Neural cell (in vitro differentiated cells): ENCODE measurements around the gene TET2. TPM values are rescaled to one million over a fixed set of nuclear protein-coding genes. Genes with fewer than 3 reads are reported as not detected.

Experiments
- H2AFZ ChIP-seq: fragments of 200-600, 300-800 bp; sonication (generic), shearing (Covaris generic); 2 replicates; pipeline ENCODE4 v1.6.0; 2014; ENCODE audit warnings: low read depth, mild to moderate bottlenecking, antibody characterized with exemption, low read length, moderate library complexity
- H3F3A ChIP-seq: fragments of 200-600 bp; shearing (Covaris generic); 2 replicates; pipeline ENCODE4 v1.6.1; 2016; ENCODE audit warnings: mild to moderate bottlenecking, moderate library complexity, mixed read lengths, antibody characterized with exemption, low read length; ENCODE audit not compliant: insufficient read depth, poor library complexity, severe bottlenecking
- H3K27ac ChIP-seq: fragments of 200-600, 300-800 bp; sonication (generic), shearing (Covaris generic); 2 replicates; pipeline ENCODE4 v1.5.1; 2014; ENCODE audit warnings: mild to moderate bottlenecking, low read length, moderate library complexity
- H3K27me3 ChIP-seq: fragments of 300-800, 200-600 bp; sonication (generic), shearing (Covaris generic); 2 replicates; pipeline ENCODE4 v1.6.0; 2014; ENCODE audit warnings: mild to moderate bottlenecking, low read depth, low read length, moderate library complexity; ENCODE audit not compliant: insufficient read depth
- H3K36me3 ChIP-seq: fragments of 300-800, 200-600 bp; sonication (generic), shearing (Covaris generic); 2 replicates; pipeline ENCODE4 v1.5.1; 2014; ENCODE audit warnings: mild to moderate bottlenecking, antibody characterized with exemption, low read length, moderate library complexity; ENCODE audit not compliant: insufficient read depth
- H3K4me2 ChIP-seq: fragments of 300-800, 200-600 bp; sonication (generic), shearing (Covaris generic); 2 replicates; pipeline ENCODE4 v1.6.0; 2014; ENCODE audit warnings: mild to moderate bottlenecking, low read length
- H3K4me3 ChIP-seq: fragments of 300-800, 200-600 bp; sonication (generic), shearing (Covaris generic); 2 replicates; pipeline ENCODE4 v1.5.1; 2014; ENCODE audit warnings: mild to moderate bottlenecking, low read length, moderate library complexity
- H3K79me2 ChIP-seq: fragments of 200-600 bp; shearing (Covaris generic); replicated peaks from 2 replicates; pipeline ENCODE4 v1.6.0; 2014; ENCODE audit warnings: mild to moderate bottlenecking, low read length, moderate library complexity; ENCODE audit not compliant: insufficient read depth
- H3K9ac ChIP-seq: fragments of 300-800, 200-600 bp; sonication (generic), shearing (Covaris generic); 2 replicates; pipeline ENCODE4 v1.6.1; 2016; ENCODE audit warnings: mild to moderate bottlenecking, low read length, mixed read lengths
- H3K9me2 ChIP-seq: fragments of 200-600 bp; shearing (Covaris generic); 2 replicates; pipeline ENCODE4 v1.6.1; 2016; ENCODE audit warnings: mild to moderate bottlenecking, low read length, mixed read lengths; ENCODE audit not compliant: insufficient read depth
- H3K9me3 ChIP-seq: fragments of 200-600, 300-800 bp; sonication (generic), shearing (Covaris generic); 2 replicates; pipeline ENCODE4 v1.6.1; 2016; ENCODE audit warnings: mild to moderate bottlenecking, mixed run types, low read length, moderate library complexity, mixed read lengths
- H4K20me1 ChIP-seq: fragments of 200-600 bp; shearing (Covaris generic); 2 replicates; pipeline ENCODE4 v1.6.1; 2016; ENCODE audit warnings: mild to moderate bottlenecking, mixed run types; ENCODE audit not compliant: insufficient read depth
- CTCF ChIP-seq: fragments of 450-650 bp; IDR thresholded peaks from 2 replicates; pipeline ENCODE4 v1.5.1; 2014; ENCODE audit warnings: antibody characterized with exemption, mild to moderate bottlenecking, moderate library complexity; ENCODE audit not compliant: poor library complexity, severe bottlenecking
- EP300 ChIP-seq: fragments of 450-650 bp; conservative IDR thresholded peaks from 2 replicates; pipeline ENCODE4 v1.6.1; 2014; ENCODE audit warnings: antibody characterized with exemption, mild to moderate bottlenecking, moderate library complexity; ENCODE audit not compliant: poor library complexity, severe bottlenecking
- EZH2 ChIP-seq: fragments of 200-600, 300-800 bp; shearing (Covaris generic), sonication (generic); IDR thresholded peaks from 2 replicates; pipeline ENCODE4 v1.6.1; 2014; ENCODE audit warnings: antibody characterized with exemption, low read length, borderline replicate concordance, mild to moderate bottlenecking; ENCODE audit not compliant: insufficient read depth, poor library complexity, severe bottlenecking
- MXI1 ChIP-seq: fragments of 450-650 bp; conservative IDR thresholded peaks from 2 replicates; pipeline ENCODE4 v1.6.1; 2014; ENCODE audit warnings: antibody characterized with exemption, mild to moderate bottlenecking; ENCODE audit not compliant: poor library complexity, severe bottlenecking
- POLR2AphosphoS5 ChIP-seq: IDR thresholded peaks from 2 replicates; pipeline ENCODE4 v1.6.1; 2012
- RAD21 ChIP-seq: fragments of 450-650 bp; conservative IDR thresholded peaks from 2 replicates; pipeline ENCODE4 v1.6.1; 2014; ENCODE audit warnings: antibody characterized with exemption, mild to moderate bottlenecking, moderate library complexity
- SMC3 ChIP-seq: fragments of 450-650 bp; conservative IDR thresholded peaks from 2 replicates; pipeline ENCODE4 v1.6.1; 2014; ENCODE audit warnings: antibody characterized with exemption, mild to moderate bottlenecking, moderate library complexity; ENCODE audit not compliant: poor library complexity
- TAF1 ChIP-seq: IDR thresholded peaks from 2 replicates; pipeline ENCODE4 v1.6.1; 2012; ENCODE audit warnings: low read depth
- polyA plus RNA-seq: library from polyadenylated mRNA; depleted of rRNA; stranded (reverse); fragments of >200 nt; gene quantifications from 2 replicates; pipeline ENCODE4 v1.2.3, GENCODE V29; 2014
- TF ChIP-seq, protein P1 (sequence below): IDR thresholded peaks from 2 replicates; pipeline ENCODE4 v1.6.1; 2012; ENCODE audit warnings: borderline replicate concordance

TET2 gene
- polyA plus RNA-seq, 1 donor from 2014 or later, result 27.1 TPM

GRCh38 chr4:105246712-105247111, 100.0 kb downstream of the TET2 start:
- Histone ChIP-seq H4K20me1 (no peaks in the 10 kb centered on the region), H3K79me2 (peaks cover 6% of the 10 kb centered on the region), H3F3A (no peaks in the 10 kb centered on the region), H3K4me2 (no peak overlapping the region), H3K27ac (no peak overlapping the region), H2AFZ (no peak overlapping the region), H3K27me3 (no peaks in the 10 kb centered on the region), H3K36me3 (peaks cover 17% of the 10 kb centered on the region), H3K4me3 (no peak overlapping the region), H3K9me2 (no peaks in the 10 kb centered on the region), H3K9me3 (no peaks in the 10 kb centered on the region), H3K9ac (no peak overlapping the region)
- TF ChIP-seq POLR2AphosphoS5 (no peak), EP300 (no peak), MXI1 (no peak), RAD21 (no peak), EZH2 (no peak), TAF1 (no peak), CTCF (no peak), SMC3 (no peak)
- TF ChIP-seq, protein P1, sequence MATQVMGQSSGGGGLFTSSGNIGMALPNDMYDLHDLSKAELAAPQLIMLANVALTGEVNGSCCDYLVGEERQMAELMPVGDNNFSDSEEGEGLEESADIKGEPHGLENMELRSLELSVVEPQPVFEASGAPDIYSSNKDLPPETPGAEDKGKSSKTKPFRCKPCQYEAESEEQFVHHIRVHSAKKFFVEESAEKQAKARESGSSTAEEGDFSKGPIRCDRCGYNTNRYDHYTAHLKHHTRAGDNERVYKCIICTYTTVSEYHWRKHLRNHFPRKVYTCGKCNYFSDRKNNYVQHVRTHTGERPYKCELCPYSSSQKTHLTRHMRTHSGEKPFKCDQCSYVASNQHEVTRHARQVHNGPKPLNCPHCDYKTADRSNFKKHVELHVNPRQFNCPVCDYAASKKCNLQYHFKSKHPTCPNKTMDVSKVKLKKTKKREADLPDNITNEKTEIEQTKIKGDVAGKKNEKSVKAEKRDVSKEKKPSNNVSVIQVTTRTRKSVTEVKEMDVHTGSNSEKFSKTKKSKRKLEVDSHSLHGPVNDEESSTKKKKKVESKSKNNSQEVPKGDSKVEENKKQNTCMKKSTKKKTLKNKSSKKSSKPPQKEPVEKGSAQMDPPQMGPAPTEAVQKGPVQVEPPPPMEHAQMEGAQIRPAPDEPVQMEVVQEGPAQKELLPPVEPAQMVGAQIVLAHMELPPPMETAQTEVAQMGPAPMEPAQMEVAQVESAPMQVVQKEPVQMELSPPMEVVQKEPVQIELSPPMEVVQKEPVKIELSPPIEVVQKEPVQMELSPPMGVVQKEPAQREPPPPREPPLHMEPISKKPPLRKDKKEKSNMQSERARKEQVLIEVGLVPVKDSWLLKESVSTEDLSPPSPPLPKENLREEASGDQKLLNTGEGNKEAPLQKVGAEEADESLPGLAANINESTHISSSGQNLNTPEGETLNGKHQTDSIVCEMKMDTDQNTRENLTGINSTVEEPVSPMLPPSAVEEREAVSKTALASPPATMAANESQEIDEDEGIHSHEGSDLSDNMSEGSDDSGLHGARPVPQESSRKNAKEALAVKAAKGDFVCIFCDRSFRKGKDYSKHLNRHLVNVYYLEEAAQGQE, result no peak

DNA sequence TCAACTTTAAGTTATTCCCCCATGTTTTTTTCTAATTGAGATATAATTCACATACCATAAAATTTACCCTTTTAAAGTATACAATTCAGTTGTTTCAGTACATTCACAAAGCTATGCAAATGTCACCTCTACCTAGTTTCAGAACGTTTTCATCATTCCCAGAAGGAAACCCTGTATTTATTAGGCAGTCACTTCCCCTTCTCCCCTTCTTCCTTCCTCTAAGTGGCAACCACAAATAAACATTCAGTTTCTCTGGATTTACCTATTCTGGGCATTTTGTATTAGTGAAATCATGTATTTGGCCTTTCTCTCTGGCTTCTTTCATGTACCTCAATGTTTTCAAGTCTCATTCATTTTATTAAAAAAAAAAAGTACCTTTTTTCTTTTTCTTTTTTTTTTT, 101.9 kb downstream of the TET2 start:
- Histone ChIP-seq H3F3A (no peaks in the 10 kb centered on the region), H3K9ac (no peak overlapping the region), H3K27me3 (no peaks in the 10 kb centered on the region), H3K27ac (no peak overlapping the region), H4K20me1 (no peaks in the 10 kb centered on the region), H3K36me3 (peaks cover 12% of the 10 kb centered on the region), H3K79me2 (peaks cover 5% of the 10 kb centered on the region), H3K4me2 (no peak overlapping the region), H2AFZ (no peak overlapping the region), H3K9me2 (no peaks in the 10 kb centered on the region), H3K4me3 (no peak overlapping the region), H3K9me3 (no peaks in the 10 kb centered on the region)
- TF ChIP-seq EP300, result no peak
- TF ChIP-seq, protein P1, result no peak
- TF ChIP-seq EZH2, result no peak
- TF ChIP-seq CTCF, result no peak
- no peak for TF ChIP-seq RAD21
- TF ChIP-seq POLR2AphosphoS5, result no peak
- TF ChIP-seq SMC3, result no peak
- no peak for TF ChIP-seq TAF1
